GM12878 (cell line): ENCODE data around the gene MAPK9. TPM values are rescaled to one million over a fixed set of nuclear protein-coding genes. Genes with fewer than 3 reads are reported as not detected.

Experiments used
- ATAC-seq: fragments of 200-7000 bp; cut with Tn5 transposase; 3 replicates; pipeline ENCODE4 v1.9.1; 2020; ENCODE audit warnings: mild to moderate bottlenecking, moderate library complexity
- BruUV-seq: library from RNA; stranded (reverse); fragments of 400-500 nt; replicated peaks from 2 replicates; lab custom pipeline; 2021; lab: Mats Ljungman, UMichigan
- CTCF ChIA-PET: fragments of 300-600 bp; sonication (Branson Sonifier 250); formaldehyde crosslinking; extraction: SDS; loops from one replicate; lab custom pipeline; 2021; ENCODE audit warnings: inconsistent platforms; lab: Yijun Ruan, JAX
- POLR2A ChIA-PET: fragments of 350-600 bp; formaldehyde crosslinking; extraction: SDS; loops from one replicate; lab custom pipeline; 2021; ENCODE audit warnings: inconsistent platforms; lab: Charles Lee
- RAD21 ChIA-PET: fragments of 300-600 bp; sonication (Branson Sonifier 250); formaldehyde crosslinking; loops from one replicate; lab custom pipeline; 2023; ENCODE audit warnings: antibody characterized with exemption; ENCODE audit not compliant: unreplicated experiment; lab: Charles Lee
- SMC1A ChIA-PET: fragments of 300-600 bp; sonication (Branson Sonifier 250); formaldehyde crosslinking; loops from one replicate; lab custom pipeline; 2023; ENCODE audit not compliant: unreplicated experiment, uncharacterized antibody; lab: Charles Lee
- DNase-seq: peaks from one replicate; pipeline ENCODE4 v3.0.0-alpha.2; 2011; ENCODE audit warnings: low read depth, low spot score
- FAIRE-seq: peaks from 3 replicates; lab custom pipeline; 2011; peaks lifted over from hg19 to GRCh38; lab: Jason Lieb, UNC
- H2AFZ ChIP-seq: 2 replicates; pipeline ENCODE4 v1.6.0; 2011; ENCODE audit warnings: low read depth, low read length, control low read depth; ENCODE audit not compliant: control insufficient read depth
- H3K27ac ChIP-seq: 2 replicates; pipeline ENCODE4 v1.5.1; 2011; ENCODE audit warnings: control low read depth; ENCODE audit not compliant: control insufficient read depth, insufficient read depth
- H3K27me3 ChIP-seq, 2 experiments: replicated peaks in 1 of 2; 2 replicates each; pipeline versions ENCODE4 v1.6.0 to v1.6.1; 2011; ENCODE audit warnings: low read length in 1 of 2; ENCODE audit not compliant: control insufficient read depth in 2 of 2, insufficient read depth in 2 of 2
- H3K36me3 ChIP-seq, 2 experiments: 2 replicates each; pipeline ENCODE4 v1.5.1; 2011; ENCODE audit warnings: low read length in 1 of 2; ENCODE audit not compliant: control insufficient read depth in 2 of 2, insufficient read depth in 2 of 2
- H3K4me1 ChIP-seq: 2 replicates; pipeline ENCODE4 v1.6.1; 2011; ENCODE audit warnings: mild to moderate bottlenecking, low read length, moderate library complexity, mixed read lengths; ENCODE audit not compliant: control insufficient read depth, insufficient read depth
- H3K4me2 ChIP-seq: 2 replicates; pipeline ENCODE4 v1.6.0; 2011; ENCODE audit warnings: control low read depth; ENCODE audit not compliant: control insufficient read depth, insufficient read depth
- H3K4me3 ChIP-seq: fragments of 200-600 bp; sonication (generic); 2 replicates; pipeline ENCODE4 v1.5.1; 2016
- H3K79me2 ChIP-seq: 2 replicates; pipeline ENCODE4 v1.6.0; 2011; ENCODE audit warnings: low read length; ENCODE audit not compliant: control insufficient read depth, insufficient read depth
- H3K9ac ChIP-seq: 2 replicates; pipeline ENCODE4 v1.8.0; 2011; ENCODE audit warnings: low read length, control low read depth, mixed read lengths; ENCODE audit not compliant: control insufficient read depth, insufficient read depth
- H3K9me3 ChIP-seq: replicated peaks from 3 replicates; pipeline ENCODE4 v1.5.1; 2011; ENCODE audit warnings: mild to moderate bottlenecking, low read length; ENCODE audit not compliant: control insufficient read depth, insufficient read depth
- H4K20me1 ChIP-seq: 2 replicates; pipeline ENCODE4 v1.6.0; 2011; ENCODE audit not compliant: control insufficient read depth, insufficient read depth
- CHD1 ChIP-seq: IDR thresholded peaks from 2 replicates; pipeline ENCODE4 v1.6.1; 2012; ENCODE audit warnings: low read depth, low read length, improper control_type of control experiment
- FOS ChIP-seq: IDR thresholded peaks from 3 replicates; pipeline ENCODE4 v1.6.1; 2011; ENCODE audit warnings: borderline replicate concordance; ENCODE audit not compliant: insufficient read length; ENCODE audit errors: extremely low read depth
- HDAC6 ChIP-seq: fragments of 200-600 bp; sonication (generic); IDR thresholded peaks from one replicate; pipeline ENCODE4 v1.8.0; 2017; ENCODE audit warnings: antibody characterized with exemption; ENCODE audit not compliant: unreplicated experiment
- POU2F2 ChIP-seq: IDR thresholded peaks from 3 replicates; pipeline ENCODE4 v1.6.1; 2011; ENCODE audit warnings: low read depth, mild to moderate bottlenecking, low read length, borderline replicate concordance
- RCOR1 ChIP-seq: conservative IDR thresholded peaks from 2 replicates; pipeline ENCODE4 v1.6.1; 2012; ENCODE audit warnings: low read depth, low read length, improper control_type of control experiment
- ZBED1 ChIP-seq: IDR thresholded peaks from 2 replicates; pipeline ENCODE4 v1.6.1; 2016; ENCODE audit warnings: borderline replicate concordance
- ZNF687 ChIP-seq: fragments of 450-650 bp; IDR thresholded peaks from 2 replicates; pipeline ENCODE4 v1.6.1; 2017; ENCODE audit warnings: mild to moderate bottlenecking, moderate library complexity
- WGBS: methylation state at CpG from one replicate; pipeline ENCODE4 v1.1.6; 2016; ENCODE audit warnings: low lambda C conversion rate; ENCODE audit not compliant: insufficient replicate concordance, insufficient coverage; ENCODE audit errors: missing lambda C conversion rate; 5-methylcytosine and 5-hydroxymethylcytosine counted together
- in situ Hi-C: fragments of 300-500 bp; cut with MboI; formaldehyde crosslinking; loops from 9 replicates; pipeline ENCODE4 v1.14.3; 2018; ENCODE audit warnings: mixed read lengths
- intact Hi-C: fragments of 100-400 bp; cut with micrococcal nuclease; formaldehyde crosslinking; loops from one replicate; pipeline ENCODE4 v1.14.2; 2022; ENCODE audit not compliant: unreplicated experiment
- polyA plus RNA-seq, 11 experiments: library from polyadenylated mRNA; depleted of rRNA in 4 of 11; unstranded in 6 of 11; stranded (reverse) in 5 of 11; fragments of >200 nt; fragmentation: Nextera tagmentation in 4 of 11; fragmentation: Illumina TruSeq in 1 of 11; extraction: Ambion mirVana in 4 of 11; extraction: Trizol in 1 of 11; gene quantifications; 1 replicate in 1 of 11; 2 replicates in 10 of 11; pipeline versions ENCODE4 v1.2.1 to v1.2.3, GENCODE V29; 2011 to 2016; ENCODE audit warnings: inconsistent platforms in 2 of 11, missing spikeins in 2 of 11, low read depth in 1 of 11
- total RNA-seq, 4 experiments: library from RNA; depleted of rRNA in 3 of 4; stranded (reverse); fragments of >200 nt in 3 of 4; fragmentation: Illumina TruSeq in 1 of 4; extraction: Trizol in 1 of 4; gene quantifications; 2 replicates each; pipeline versions ENCODE4 v1.2.1 to v1.2.3, GENCODE V29; 2013 to 2021

The MAPK9 gene
- total and polyA plus RNA-seq, 10 of the 15 experiments (the other 5 are each of a cell fraction or from before 2014, with no cell fraction given) = 2.1 to 52.9 (median 21.7) TPM

GRCh38 chr5:180332861-180333260, 41.0 kb upstream of the MAPK9 start:
- Histone ChIP-seq H3K4me1 (no peaks in the 10 kb centered on the region), H3K79me2 (no peaks in the 10 kb centered on the region), H3K27me3 (no peaks in the 10 kb centered on the region), H4K20me1 (no peaks in the 10 kb centered on the region), H3K9ac (no peak overlapping the region), H3K4me2 (no peak overlapping the region), H3K36me3 (no peaks in the 10 kb centered on the region), H3K9me3 (no peaks in the 10 kb centered on the region), H3K4me3 (no peak overlapping the region), H2AFZ (no peak overlapping the region), H3K27ac (no peak overlapping the region)
- no TSS peak for BruUV-seq
- ChIA-PET SMC1A (no interaction called here), RAD21 (no interaction called here), POLR2A (no interaction called here), CTCF (interaction anchor here (0.6 kb wide), 1 partner anchor 82 kb away, joined by 3 read pairs; no protein-coding TSS in a partner anchor)
- 45% methylated on average over 3 of the region's 3 CpGs for WGBS
- DNase-seq (no peak), FAIRE-seq (no peak), ATAC-seq (no peak)
- intact Hi-C loops (no loop called here), in situ Hi-C loops (no loop called here)
- TF ChIP-seq ZNF687 (no peak), HDAC6 (no peak), POU2F2 (no peak), FOS (no peak), RCOR1 (no peak), ZBED1 (no peak), CHD1 (no peak)
